IPS-18c (cell line): ENCODE data around the gene NEU4.

ENCODE experiments used
- H3K4me3 ChIP-seq: 2 replicates; pipeline ENCODE4 v1.7.0; 2013; ENCODE audit warnings: low read depth, mild to moderate bottlenecking, low read length, moderate library complexity; ENCODE audit not compliant: insufficient read depth
- H3K9me3 ChIP-seq: one replicate; pipeline ENCODE4 v1.6.1; 2013; ENCODE audit warnings: mild to moderate bottlenecking, low read length, moderate library complexity; ENCODE audit not compliant: control insufficient read depth, insufficient read depth

The NEU4 gene

DNA sequence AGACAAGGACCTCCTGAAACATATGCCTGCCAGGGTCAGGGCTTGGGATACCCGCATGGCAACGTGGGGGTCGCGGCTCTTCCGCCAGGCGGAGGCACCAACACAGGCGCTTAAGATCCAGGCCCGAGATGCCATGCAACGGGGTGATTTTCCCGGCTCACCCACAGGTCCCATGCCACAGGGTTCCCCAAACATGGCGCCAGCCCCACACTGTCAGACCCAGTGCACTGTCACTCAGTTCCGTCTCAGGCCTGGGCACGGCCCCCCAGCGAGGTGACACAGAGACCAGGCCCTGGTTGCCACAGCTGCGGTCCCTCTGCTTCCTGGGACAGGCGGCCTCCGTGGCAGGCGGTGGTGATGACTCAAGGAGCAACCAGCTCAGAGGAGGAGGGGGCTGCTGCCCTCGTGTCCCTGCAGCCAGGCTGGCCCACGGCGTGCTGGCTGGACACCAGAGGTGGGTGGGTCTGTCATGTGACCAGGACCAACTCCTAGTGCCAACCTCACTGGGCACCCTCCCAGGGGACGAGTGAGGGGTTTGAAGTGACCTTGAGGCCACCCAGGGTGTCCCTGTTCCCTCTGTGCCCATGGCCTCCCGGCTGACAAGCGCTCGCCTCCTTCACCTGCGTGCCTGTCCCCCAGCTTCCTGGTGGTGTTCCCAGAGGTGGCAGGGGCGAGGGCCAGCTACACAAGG lies 44.8 kb downstream of the NEU4 start:
- no peak overlapping the region for H3K4me3 ChIP-seq
- no peaks in the 10 kb centered on the region for H3K9me3 ChIP-seq

DNA sequence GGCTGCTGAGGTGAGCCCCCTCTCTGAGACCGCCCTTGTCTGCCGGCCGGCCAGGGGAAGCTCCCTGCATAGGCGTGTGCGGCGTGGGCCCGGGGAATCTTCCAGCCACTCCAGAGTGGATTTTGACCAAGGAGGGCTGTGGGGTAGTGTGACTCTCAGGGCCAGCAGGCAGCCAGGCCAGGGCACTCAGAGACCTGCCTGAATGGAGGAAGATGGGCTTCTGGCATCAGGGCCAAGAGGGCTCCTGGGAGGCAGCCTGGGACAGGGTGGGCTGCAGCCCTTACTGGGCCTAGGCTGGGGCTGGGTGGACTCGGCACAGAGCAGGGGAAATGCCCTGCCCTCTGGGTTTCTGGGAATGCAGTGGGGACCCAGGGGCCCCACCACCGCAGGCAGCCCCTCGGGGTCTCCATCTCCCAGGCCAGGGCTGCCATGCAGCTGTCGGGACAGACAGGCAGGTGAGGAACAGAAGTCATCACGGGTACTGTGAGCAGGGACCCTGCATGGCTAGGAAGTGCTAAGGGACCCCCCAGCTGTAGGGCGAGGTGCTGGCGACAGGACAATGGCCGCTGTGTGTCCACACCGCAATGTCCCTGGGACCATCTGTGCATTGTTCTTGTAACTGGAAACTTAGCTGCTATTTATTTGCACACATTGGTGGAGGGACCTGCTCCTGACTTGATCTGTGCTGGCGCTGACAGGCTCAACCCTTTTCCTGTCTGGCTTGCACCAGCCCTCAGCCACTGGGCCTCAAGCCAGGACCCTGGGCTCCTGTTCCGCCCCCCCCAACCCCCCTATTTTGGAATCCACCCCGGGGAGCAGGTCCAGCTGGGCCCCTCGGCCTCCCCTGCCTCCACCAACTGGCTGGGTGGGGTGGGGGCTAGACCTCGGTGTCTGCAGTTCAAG lies 45.6 kb downstream of the NEU4 start:
- Histone ChIP-seq H3K4me3 (no peak overlapping the region), H3K9me3 (no peaks in the 10 kb centered on the region)

DNA sequence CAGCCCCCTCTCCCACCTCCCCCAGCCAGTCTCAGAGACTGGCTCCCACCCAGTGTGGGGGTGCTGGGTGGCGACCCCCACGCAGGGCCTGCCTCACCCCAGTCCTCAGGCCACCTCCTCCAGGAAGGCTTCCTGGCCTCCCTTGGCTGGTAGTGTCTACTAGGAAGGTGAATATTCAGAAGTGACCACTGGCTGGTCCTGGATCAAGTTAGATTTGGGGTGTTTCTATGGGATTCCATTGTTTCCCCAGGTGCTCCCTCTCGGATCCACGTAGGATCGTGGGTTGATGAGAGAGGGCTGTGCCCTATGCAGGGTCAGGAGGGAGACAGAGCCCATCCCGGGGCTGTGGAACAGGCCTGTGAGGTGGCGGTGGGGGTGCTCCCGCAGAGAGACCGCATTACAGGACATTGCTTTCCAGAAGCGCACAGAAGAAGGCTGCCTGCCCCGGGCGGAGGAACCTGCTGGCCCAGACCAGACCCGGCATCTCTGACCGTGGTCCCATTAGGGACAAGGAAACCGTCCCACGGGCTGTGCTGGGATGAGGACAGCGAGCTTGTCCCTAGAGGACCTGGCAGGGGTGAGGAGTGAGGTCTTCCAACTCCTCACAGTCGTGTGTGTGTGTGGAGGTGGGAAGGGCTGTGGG lies 46.4 kb downstream of the NEU4 start:
- H3K4me3 ChIP-seq: no peak overlapping the region

DNA sequence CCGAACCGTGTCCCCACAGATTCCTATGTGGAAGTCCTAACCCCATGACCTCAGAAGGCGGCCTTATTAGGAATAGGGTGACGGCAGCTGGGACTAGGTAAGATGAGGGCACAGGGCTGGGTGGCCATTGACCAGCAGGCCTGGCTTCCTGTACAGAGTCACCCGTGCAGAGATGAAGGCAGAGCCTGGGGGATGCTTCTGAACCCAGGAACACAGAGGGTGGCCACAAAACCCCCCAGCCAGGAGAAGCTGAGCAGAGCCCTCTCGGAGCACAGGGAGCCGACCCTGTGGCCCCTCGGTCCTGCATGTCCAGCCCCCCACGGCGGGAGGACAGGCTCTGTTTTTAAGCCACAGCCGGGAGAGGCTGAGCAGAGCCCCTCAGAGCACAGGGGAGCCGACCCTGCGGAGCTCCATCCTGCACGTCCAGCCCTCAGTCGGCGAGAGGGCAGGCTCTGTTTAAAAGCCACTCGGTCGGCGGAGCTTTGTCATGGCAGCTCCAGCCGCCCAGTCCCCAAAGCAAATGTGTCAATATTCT lies 47.0 kb downstream of the NEU4 start:
- Histone ChIP-seq H3K9me3 (no peaks in the 10 kb centered on the region), H3K4me3 (no peak overlapping the region)

More for the DNA sequence above, 46.4 kb downstream of the NEU4 start:
- H3K9me3 ChIP-seq: no peaks in the 10 kb centered on the region

DNA sequence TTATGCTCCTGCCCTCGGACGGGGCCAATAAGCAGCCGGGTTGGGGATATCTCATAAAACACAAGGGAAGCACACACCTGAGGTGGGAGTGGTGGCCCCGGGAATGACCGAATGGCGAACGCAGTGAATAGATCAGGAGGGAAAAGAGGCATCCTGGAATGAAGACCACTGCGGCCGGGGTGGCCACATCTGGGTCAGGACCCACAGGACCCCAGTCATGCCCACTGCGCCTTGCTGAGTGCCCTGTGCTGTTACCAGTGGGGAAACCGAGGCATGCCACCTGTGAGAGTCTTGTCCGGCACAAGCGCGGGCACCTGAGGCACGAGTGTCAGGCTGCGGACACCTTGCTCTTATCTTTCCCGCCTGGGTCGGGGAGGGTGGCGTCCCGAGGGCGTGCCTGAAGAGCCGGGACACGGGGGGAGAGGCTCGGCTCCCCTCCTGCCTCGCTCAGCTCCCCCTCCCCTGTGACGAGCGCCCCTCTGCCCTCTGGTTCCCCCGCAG lies 48.1 kb downstream of the NEU4 start:
- no peak overlapping the region for H3K4me3 ChIP-seq
- H3K9me3 ChIP-seq: no peaks in the 10 kb centered on the region

DNA sequence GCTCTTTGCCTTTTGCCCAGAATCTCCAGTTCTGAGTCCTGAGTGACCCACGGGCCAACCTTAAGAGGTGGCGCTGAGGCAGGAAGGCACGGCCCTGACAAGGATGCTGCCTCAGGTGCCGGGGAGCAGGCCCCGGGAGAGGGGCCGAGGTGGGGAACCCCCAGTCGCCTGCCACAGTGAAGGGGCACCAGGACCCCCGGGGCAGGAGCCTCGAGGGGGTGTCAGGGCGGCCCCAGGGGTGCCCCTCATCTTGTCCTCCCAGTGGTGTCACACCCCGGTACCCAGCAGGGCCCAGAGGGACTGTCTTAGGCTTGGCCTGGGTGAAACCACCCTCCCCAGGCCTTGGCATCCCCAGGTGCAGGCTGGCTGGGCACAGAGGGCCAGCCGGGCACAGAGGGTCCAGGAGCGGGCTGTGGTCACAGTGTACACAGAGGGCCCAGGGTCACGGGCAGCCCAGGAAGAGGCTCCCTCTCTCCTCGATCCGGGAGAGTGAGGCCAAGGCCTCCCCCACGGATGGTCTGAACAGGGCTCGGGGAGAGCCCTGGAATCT lies 48.7 kb downstream of the NEU4 start:
- Histone ChIP-seq H3K4me3 (no peak overlapping the region), H3K9me3 (no peaks in the 10 kb centered on the region)

DNA sequence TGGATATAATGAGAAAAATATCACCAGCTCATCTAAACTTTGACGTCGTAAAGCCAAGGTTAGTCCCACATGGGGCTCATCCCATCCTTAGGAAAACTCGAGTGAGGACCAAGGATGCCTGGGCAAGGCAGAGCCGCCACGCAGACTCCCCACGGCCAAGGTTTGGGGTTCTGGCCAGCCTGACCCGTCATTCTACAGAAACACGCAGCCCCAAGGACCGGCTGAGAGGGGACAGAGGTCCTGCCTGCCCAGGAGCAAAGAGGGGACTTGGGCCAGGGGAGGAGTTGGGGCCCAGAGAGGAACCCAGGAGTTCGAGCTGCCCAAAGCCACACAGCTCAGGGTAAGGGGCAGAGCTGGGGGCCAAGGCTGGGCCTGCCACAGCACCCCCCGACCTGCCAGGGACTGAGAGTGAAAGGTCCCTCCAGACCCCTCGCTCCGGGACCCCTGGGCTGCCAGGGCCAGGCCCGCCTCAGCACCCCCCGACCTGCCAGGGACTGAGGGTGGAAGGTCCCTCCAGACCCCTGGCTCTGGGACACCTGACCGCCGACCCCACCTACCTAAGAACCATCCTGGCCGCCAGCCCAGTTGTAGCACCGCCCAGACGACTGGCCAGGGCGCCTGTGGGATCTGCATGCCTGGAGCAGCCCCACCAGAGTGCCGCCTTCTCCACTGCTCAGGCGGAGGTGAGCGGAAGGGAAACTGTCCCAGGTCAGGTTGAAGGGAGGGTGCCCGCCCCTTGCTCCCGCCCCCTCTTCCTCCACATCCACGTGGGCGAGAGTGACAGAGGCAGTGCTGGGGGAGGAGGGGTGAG lies 49.4 kb downstream of the NEU4 start, which contains the start of gene PDCD1:
PDCD1 (minus strand) TSS at position 689 of the 811 bp plus-strand sequence; CDS start at position 633, 56 bp downstream.
- Histone ChIP-seq H3K9me3 (no peaks in the 10 kb centered on the region), H3K4me3 (no peak within 1 kb of the TSS)

DNA sequence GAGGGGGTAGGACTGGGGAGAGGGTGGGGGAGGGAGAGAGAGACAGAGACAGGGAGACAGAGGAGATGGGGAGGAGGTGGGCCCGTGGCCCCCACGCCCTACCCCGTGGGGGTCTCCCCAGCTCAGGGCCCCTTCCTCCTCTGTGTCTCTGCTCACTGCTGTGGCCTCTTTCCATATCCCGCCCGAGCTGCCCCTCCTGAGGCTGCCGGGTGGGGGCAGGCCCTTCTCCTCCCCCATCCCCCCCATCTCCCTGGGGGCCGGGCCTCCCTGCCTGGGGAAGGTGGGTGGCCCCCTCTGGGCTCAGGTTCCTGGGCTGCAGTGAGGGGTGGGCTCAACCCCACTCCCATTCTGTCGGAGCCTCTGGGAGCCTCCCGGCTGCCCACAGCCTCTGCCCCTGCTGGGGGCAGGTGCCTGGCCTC lies 50.0 kb downstream of the NEU4 start:
- Histone ChIP-seq H3K4me3 (no peak overlapping the region), H3K9me3 (no peaks in the 10 kb centered on the region)

DNA sequence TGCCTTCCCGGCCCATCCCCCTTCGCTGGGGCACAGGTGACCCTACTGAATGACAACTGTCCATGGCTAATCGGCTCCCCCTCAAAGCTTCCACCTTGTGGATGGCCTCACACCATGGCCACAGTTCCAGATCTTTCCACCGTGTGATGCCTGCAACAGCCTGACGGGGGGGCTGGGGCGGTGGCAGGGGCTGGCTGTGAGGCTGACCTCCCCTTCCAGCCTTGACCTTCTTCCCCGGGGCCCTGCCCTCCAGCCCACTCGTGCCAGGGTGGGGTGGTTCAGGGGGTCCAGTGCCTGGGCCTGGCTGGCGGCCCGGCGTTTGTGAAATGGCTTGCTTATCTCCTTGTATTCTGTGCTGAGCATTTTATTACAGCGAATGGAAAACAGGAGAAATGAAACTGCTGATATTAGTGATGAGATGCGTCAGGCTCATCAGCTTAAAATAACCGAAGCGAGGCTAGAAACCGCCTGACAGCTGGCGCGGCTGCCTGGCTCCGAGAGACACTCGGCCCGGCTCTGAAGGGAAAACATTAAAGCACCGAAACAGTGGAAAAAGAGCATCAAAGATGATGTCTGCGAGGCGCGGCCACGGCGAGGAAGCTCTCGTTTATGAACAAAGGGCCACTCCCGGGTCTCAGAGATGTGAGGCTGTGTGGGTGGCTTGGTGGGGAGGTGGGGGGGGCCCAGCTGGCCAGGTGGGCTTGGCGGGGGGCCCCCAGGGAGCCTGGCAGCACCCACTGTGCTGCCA lies 50.6 kb downstream of the NEU4 start:
- no peaks in the 10 kb centered on the region for H3K9me3 ChIP-seq
- H3K4me3 ChIP-seq: no peak overlapping the region

DNA sequence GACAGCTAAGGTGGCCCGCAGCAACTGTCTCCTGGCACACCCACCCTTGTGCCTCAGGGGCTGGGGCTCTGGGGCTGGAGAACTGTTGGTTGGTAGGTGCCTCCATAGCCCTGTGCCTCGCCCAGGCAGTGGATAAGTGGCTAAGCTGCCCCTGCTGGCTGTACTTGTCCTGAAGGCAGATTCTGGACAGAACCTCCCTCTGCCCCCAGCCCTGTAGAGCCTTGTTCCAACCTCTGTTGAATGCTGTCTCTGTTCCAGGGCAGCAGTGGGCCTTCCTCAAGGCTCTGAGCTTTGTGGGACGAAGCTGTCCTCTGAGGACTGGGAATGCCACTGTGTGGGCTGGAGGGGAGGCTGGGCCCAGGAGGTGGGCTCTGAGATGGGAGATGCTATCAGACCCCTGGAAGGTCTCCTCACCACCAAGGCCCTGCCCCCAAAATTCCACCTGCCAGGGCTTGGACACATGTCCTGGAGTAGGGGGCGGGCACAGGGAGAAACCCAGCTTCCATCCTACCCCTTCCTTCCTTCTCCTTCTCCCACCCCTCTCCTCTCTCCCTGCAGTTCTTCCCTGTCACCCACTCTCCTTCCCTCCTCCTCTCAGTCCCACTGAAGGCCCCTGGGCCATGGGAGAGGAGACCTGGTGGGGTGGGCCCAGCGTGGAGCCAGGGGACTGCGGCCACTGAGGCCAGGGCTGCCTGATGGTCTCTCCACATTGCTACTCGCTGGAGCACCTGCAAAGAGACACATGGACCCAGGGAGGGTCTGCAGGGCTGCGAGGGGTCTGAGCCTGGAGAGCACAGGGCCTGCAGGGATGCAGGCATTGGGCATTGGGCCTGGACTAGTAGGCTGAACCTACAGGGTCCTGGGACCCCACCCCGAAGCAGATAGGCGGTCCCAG lies 51.4 kb downstream of the NEU4 start:
- Histone ChIP-seq H3K4me3 (no peak overlapping the region), H3K9me3 (no peaks in the 10 kb centered on the region)

DNA sequence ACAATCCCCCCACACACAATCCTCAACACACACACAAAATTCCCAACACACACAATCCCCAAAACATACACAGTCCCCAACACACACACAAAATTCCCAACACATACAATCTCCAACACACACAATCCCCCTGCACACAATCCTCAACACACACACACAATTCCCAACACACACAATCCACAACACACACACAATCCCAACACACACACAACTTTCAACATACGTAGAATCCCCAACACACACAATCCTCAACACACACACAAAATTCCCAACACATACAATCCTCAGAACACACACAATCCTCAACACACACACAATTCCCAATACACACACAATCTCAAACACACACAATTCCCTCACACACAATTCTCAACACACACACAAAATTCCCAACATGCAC lies 52.3 kb downstream of the NEU4 start:
- Histone ChIP-seq H3K4me3 (no peak overlapping the region), H3K9me3 (no peaks in the 10 kb centered on the region)

DNA sequence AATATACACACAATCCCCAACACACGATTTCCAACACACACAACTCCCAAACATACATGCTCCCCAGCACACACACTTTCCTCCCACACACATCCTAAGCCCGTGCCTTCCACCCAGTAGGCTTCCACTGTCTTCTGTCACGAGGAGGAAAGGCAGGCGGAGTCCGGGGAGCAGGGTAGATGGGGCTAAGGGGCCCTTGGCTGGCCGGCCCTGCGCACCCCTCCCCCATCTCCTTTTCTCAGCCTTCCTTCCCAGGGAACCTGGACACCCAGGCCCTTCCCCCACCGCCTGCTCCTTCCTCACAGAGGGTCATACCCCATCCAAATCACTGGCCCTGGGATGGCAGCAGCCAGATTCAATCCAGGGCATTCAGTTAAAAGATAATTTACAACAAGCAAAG lies 53.1 kb downstream of the NEU4 start:
- Histone ChIP-seq H3K4me3 (no peak overlapping the region), H3K9me3 (no peaks in the 10 kb centered on the region)

DNA sequence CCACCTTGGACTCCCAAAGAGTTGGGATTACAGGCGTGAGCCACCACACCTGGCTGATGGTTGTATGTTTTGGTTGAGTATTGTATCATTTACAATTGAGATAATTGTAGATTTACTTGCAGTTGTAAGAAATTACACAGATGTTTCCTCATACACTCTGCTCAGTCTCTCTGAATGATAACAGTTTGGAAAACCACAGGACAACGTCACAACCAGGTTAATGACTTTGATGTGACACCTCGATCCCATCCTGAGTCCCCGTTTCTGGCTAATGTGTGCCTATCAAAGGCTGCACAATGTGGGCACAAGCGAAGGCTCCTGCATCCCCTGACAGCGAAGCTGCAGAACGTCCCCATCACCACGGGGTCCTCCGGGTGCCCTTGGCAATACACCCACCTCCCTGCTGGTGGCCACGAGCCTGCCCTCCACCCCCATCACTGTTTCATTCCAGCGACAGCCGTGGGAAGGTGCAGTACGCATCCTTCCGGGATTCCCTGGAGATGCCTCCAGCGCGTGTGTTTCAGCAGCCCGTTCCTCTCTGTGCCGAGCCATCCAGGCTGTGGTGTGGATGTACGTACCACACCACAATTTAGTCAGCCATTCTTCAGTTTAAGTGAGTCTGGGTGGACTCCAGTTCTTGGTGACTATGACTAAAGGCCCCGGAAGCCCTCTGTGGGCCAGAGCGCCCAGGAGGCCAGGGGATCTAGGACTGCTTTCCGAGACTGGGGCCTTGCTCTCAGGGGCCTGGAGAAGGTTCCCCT lies 54.0 kb downstream of the NEU4 start:
- no peaks in the 10 kb centered on the region for H3K9me3 ChIP-seq
- H3K4me3 ChIP-seq: no peak overlapping the region

DNA sequence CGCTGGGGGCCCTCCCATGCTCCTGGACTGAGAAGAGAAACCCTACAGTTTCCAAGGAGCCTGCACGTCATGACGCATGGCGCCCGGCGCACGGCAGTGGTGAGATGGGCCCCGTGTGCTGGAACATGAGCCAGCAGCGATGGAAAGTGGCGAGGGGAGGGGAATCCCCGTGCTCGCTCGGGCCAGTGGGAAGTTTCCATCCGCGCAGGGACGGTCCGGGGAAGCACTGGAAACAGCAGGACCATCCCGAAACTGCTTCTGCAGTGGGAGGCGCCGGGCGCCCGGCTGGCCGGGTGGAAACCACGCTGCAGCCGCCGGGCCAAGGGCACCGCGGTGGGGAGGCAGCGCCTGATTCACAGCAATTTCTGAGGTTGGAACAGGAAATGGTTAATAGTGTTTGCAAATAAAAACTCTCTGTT lies 54.6 kb downstream of the NEU4 start:
- Histone ChIP-seq H3K4me3 (no peak overlapping the region), H3K9me3 (no peaks in the 10 kb centered on the region)
